ENCODE measurements around the gene ADGB.
"Not testable (repeated sequence)": the region's sequence is repeated elsewhere in the genome, so short reads cannot be mapped to it uniquely, and the experiment has no call there.

Gene ADGB

DNA sequence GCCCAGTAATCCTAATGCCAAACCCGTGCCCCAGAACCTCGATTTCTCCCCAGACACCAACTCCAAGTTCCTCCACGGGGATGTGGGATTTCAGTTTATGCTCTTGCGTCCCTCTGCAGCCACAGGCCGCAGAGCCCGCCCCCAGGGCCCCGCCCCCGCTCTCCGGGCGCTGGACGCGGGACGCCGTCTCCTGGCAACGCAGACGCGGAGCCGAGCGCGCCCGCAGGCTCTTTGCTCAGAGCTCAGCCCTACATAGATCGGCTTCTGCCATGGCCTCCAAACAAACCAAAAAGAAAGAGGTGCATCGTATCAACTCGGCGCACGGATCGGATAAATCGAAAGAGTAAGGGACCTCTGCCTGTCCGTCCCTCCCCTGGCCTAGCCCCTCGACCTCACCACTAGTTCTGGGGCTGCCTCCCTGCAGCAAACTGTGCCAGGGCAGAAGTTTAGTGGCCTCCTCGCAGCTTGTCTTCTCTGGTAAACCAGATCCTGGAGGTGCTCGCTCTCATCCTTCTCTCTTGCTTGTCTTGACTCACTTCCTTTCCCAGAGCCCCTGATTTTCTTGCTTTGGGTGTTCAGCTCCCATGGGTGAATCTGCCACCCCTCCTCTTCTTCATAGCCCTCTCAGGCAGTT is at the start of gene ADGB:
Gene ADGB, plus strand, starts transcription at position 201 of the 634 bp plus-strand sequence. Its CDS starts 69 bp downstream, at position 270.
- no peak for DNase-seq (ENCODE audit: low read depth in 1 of 2, low spot score in 1 of 2)

DNA sequence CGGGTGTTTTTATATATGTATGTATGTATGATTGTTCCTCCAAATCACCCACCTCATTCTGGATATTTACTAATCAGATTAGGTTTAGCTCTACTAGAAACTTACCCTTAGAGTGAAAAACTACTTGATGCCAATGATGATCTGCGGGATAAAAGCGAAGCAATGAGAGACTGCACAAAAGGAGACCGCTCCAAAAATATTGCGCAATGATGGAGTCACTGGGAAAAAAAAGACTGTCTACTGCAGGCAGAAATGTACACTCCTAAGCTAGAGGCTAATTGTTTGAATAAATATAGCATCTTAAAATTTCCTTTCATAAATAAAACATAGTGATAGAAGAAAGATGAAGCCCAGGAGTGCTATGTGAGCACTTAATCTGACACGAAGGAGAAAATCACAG is 47.9 kb upstream of the ADGB start:
- no peak for DNase-seq (ENCODE audit: low read depth in 1 of 2, low spot score in 1 of 2)

DNA sequence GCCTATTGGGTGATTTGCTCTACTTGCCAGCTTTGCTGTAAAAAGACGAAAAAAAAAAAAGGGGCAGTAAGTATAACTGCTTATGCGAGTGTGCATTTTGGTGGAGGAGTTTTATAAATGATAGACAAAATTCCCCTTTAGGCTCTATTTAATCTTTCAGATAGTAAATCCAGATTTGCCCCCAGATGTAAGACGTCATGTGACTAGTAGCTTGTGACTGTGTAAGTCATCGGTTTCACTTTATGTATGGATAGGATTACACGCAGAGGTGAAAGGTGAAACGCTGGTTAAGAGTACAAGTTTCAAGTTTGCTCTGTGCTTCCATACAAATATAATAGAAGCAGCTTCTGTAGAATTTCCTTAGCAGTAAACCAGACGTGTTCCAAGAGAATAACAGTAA is 47.2 kb upstream of the ADGB start:
- no peak for DNase-seq (ENCODE audit: low read depth in 1 of 2, low spot score in 1 of 2)

DNA sequence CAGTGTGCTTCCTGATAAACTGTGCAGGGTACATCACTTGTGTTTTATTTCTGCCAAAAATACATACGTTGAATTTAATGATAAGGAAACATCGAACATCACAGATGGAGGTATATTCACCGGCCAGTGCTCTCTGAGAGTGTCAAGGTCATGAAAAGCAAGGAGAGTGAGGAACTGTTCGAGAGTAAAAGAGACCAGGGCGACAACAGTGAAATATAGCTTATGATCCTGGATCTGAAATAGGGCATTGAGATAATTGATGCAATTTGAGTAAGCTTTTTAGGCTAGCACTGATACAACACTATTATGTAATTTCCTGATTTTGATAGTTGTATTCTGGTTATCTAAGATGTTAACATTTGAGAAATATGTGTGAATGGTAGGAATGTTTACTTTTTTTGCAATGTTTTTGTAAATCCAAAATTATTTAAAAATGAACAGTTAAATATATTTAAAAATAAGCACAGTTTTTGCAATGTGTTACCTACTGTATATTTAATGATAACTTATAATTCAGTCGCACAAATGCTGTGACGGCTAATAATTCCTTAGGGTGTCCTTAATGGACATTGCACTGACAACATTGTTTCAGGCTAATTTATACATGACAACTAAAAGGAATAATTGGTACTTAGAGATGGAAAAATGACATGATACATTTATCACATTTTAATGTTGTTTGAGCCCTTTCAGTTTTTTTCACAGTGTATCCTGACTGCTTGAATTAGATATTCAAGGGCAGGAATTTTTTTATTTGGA is 45.2 kb upstream of the ADGB start:
- no peak for DNase-seq (ENCODE audit: low read depth in 1 of 2, low spot score in 1 of 2)

DNA sequence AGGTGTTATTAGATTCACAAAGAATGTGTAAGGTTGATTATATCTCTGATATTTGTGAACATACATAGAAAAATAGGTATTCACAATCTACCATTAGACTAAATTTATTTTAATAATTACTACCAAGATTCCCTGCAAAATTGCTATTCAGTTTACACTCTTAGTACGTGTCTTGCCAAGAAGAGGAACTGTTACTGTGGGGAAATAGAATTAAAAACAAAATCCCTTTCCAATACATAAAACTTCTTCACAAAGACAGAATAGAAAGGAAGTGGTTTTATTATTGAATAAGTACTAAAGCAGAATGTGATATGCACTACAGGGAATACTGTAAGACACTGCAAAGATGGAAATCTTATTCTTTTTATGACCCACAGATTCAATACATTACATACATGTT is 38.2 kb upstream of the ADGB start:
- no peak for DNase-seq (ENCODE audit: low read depth in 1 of 2, low spot score in 1 of 2)

DNA sequence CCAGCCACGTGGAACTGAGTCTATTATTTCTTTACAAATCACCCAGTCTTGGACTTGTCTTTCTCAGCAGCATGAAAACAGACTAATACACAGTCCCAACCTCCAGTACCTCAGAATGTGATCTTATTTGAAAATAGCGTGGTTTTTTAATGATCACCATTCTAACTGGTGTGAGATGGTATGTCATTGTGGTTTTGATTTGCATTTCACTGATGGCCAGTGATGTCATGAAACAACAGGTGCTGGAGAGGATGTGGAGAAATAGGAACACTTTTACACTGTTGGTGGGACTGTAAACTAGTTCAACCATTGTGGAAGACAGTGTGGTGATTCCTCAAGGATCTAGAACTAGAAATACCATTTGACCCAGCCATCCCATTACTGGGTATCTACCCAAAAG is 32.1 kb upstream of the ADGB start:
- DNase-seq (ENCODE audit: low read depth in 1 of 2, low spot score in 1 of 2) = not testable (repeated sequence)

DNA sequence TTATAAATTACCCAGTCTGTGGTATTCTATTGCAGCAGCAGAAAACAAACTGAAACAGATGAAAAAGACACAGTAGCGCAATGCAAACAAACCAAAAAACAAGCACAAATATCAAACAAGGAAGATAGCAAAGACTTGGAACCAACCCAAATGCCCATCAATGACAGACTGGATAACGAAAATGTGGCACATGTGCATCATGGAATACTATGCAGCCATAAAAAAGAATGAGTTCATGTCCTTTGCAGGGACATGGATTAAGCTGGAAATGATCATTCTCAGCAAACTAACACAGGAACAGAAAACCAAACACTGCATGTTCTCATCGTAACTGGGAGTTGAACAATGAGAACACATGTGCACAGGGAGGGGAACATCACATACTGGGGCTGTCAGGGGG is 30.2 kb upstream of the ADGB start:
- not testable (repeated sequence) for DNase-seq (ENCODE audit: low read depth in 1 of 2, low spot score in 1 of 2)

DNA sequence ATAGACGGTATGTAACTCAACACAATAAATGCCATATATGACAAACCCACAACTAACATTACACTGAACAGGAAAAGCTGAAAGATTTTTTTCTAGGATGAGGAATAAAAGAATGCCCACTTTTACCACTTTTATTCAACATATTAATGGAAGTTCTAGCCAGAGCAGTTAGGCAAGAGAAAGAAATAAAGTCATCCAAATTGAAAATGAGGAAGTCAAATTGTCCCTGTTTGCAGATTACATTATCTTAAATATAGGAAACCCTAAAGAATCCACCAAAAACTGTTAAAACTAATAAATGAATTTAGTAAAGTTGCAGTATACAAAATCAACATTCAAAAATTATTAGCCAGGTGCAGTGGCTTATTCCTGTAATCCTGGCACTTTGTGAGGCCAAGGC is 24.6 kb upstream of the ADGB start:
- no peak for DNase-seq (ENCODE audit: low read depth in 1 of 2, low spot score in 1 of 2)

DNA sequence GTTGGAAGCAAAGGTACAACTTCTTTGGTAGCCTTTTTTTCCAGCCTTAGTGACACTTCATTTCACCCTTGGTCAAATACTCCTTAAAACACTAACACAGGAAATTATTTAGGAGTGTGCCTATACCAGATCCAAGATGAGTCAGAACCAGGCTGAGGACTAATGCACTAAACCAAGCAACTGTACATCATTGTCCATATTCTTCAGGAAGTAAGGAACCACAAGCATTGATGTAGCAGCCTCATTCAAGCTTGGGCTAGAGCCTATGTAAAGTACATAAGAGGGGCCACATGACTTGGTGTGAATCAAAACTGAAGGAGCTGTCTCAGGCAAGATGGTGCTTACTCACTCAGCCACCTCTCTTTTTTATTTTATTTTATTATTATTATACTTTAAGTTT is 20.7 kb upstream of the ADGB start:
- DNase-seq (ENCODE audit: low read depth in 1 of 2, low spot score in 1 of 2) = no peak

DNA sequence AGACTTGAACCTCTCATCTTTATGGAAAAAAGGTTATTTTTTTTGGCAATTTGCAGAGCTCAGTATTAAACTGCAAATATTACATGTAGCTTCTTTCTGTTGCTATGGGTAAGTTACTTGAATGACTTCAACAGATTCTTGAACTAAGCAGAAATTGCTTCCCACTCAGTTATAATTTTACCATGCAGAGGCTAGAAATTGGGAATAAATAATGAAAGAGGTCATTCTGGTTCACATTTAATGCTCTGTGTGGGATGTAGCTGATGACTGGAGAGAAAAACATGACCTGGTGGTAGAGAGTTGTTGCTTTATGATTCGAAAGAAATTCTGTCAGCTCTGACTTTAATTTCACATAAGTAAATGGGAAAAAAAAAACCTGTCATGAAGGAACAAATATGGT is 16.8 kb upstream of the ADGB start:
- no peak for DNase-seq (ENCODE audit: low read depth in 1 of 2, low spot score in 1 of 2)

DNA sequence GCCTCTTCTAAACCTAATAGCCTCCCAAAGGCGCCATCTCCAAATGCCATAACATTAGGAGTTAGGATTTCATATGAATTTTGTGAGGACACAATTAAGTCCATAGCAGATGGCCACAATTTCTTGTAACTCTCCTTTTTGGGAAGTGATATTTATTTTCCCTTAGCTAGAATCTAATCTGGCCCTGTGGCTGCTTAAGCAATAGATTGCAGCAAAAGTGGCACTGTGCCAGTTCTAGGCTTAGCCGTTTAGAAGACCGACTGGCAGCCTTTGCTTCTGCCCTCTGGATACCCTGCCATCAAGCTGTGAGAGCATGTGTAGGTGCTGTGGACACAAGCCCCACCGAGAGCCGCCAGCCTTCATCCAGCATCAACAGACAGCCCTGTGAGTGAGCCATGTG is 15.9 kb upstream of the ADGB start:
- no peak for DNase-seq (ENCODE audit: low read depth in 1 of 2, low spot score in 1 of 2)

DNA sequence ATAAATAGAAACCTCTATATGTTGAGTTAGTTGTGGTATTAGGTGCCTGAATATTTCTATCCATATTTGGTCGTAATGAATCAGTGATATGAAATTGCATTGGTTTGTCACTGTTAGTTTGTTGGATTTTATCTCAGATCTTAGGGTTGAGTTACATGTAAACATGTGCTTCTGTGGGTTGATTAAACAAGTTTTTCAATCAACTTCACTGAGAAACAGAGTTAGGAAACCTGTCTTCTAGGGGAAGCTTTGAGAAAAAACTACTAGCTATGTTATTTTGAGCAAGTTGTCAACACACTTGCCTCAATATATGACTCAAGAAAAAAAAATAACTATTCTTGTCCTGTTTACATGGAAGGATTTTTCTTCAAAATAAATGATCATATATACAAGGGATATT is 14.8 kb upstream of the ADGB start:
- DNase-seq (ENCODE audit: low read depth in 1 of 2, low spot score in 1 of 2) = no peak

DNA sequence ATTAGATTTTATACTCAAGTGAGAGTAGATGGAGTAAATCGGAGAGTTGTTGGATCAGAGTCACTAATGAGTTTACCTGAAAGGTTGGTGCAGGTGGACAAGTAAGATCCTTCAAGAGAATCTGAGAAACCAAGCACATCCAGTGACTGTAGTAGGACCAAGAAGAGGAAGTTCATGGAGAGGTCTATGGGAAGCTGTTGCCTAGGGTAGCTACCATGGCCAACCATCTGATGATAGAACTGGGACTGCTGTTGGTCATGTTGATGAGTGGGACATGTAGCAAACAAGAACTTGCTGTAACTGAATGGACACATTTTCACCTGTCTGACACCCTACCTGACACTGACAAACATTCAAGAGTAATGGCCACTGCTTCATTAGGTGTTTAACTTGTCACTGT is 11.3 kb upstream of the ADGB start:
- DNase-seq (ENCODE audit: low read depth in 1 of 2, low spot score in 1 of 2) = no peak

DNA sequence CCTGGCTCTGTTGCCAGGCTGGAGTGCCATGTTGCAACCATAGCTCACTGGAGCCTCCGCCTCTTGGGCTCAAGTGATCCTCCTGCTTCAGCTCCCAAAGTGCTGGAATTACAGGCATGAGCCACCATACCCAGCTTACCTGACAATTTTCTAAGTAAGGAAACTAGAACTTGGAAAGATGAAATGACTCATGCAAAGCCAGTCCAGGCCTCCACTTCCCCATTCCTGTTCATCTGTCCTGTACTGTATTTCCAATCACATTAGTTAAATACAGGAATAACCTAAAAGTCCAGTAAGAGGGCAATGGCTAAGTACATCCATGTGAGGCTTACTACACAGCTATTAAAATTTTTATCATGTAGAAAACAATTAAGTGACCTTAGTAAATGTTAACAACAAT is 8.3 kb upstream of the ADGB start:
- no peak for DNase-seq (ENCODE audit: low read depth in 1 of 2, low spot score in 1 of 2)

DNA sequence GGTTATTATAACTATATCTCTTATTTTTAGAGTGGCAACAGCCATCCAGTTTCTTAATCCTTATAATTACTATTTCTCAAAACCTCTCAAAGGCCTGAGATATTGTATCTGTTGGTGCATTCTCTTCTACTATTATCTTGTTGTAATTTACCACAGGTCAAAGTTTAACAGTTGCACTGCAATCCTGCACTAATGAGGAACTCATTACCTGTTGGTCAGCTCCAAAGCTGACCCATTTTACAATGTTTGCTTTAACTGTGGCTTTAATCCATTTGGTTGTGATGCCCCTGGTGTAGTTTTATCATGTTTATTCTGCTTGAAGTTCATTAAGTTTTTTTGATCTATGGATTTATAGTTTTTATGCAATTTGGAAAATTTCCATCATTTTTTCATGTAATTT is 6.3 kb upstream of the ADGB start:
- DNase-seq (ENCODE audit: low read depth in 1 of 2, low spot score in 1 of 2) = no peak

DNA sequence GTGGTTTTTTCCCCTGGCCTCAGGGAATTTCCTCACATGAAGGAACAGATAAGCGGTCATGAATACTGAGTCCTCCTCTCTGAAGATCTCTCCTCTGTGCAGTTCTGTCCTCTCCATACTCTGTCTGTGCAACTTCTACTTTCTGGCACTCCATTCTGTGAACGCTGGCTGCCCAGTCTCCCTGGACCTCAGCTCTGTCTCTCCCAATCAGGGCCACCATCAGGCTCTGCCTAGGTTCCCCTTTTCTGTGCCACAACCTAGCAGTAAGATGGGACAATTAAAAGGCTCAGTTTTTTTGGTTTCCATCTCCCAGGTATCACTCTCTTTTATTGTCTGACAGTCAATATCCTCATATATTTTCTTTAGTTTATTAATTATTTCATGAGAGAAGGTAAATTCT is 4.8 kb upstream of the ADGB start:
- DNase-seq (ENCODE audit: low read depth in 1 of 2, low spot score in 1 of 2) = no peak

DNA sequence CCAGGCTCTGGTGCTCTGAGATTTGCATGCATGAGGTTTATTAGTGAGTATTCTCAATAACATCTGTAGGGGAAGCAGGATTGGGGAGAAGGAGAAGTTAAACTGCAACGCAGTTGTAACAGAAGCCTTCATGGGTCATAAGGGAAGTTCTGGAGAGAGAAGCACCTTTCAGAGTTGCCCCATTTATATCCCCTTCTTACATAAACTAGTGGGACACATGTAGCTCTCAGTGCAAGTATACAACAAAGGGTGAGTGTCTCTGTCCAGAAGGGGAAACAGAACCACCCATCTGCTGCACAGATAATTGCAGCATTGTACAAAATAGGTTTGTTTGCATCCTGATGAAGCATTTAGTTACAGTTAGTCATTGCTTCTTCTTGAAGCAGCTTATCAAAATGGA is 4.3 kb upstream of the ADGB start:
- DNase-seq (ENCODE audit: low read depth in 1 of 2, low spot score in 1 of 2) = no peak

DNA sequence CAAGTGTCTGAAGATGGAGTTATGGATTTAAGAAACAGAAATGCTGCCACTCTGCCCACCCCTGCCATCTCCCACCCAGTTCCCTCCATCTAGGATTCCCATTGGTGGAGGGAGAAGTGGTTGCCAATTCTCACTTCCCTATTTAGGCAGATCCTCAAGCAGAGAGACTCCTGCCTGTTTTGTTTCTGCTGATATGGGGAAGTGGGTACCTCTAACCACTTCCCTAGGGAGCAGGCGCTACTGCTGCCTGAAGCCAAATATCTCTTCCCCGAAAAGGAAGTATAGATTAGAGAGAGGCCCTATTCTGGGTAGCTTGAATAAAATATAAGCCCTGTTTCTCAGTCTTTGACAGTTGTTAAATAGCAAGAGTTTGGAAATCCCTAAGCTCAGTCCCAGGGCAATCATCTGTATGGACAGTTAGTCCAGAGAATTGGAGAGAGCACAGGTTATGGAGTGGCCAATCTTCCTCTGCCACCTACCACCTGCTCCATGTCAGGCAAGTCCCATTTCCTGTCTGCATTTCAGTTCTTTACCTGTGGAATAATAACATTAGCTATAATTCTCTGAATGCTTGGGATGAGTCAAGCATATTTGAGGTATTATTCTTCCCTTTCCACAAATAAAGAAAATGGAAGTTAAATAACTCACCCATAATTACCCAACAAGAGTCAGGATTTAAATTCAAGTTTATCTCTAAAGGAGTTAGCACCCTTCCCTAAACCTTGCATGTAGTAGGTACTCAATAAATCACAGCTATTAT is 2.6 kb upstream of the ADGB start:
- no peak for DNase-seq (ENCODE audit: low read depth in 1 of 2, low spot score in 1 of 2)

DNA sequence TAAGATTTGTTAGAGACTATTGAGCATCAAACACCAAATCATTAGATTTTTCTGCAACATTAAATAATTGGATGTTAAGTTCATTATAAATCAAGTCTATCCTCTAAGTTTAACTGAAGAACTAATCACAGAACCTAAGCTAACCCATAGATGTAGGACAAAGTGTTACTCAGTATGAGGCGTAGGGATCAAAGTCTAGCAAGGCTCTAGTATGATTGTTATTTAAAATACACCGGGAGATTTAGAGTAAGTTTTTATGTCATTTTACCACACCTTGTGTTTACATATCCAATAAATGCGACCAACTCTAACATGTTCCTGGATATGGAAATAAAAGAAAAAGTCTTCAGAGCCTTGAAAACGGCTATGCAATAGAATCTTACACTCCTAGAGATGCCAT is 2.6 kb downstream of the ADGB start:
- DNase-seq (ENCODE audit: low read depth in 1 of 2, low spot score in 1 of 2) = no peak

DNA sequence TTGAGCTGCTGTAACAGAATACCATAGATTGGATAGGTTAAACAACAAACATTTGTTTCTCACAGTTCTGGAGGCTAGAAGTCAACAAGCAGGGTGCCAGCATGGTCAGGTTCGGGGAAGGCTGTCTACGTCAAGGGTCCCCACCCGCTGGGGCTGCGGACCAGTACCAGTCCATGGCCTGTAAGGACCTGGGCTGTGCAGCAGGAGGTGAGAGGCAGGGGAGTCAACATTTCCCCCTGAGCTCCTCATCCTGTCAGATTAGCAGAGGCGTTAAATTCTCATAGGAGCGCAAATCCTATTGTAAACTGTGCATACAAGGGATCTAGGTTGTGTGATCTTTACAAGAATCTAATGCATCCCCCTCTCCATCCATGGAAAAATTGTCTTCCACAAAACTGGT is 3.8 kb downstream of the ADGB start:
- DNase-seq (ENCODE audit: low read depth in 1 of 2, low spot score in 1 of 2) = no peak

DNA sequence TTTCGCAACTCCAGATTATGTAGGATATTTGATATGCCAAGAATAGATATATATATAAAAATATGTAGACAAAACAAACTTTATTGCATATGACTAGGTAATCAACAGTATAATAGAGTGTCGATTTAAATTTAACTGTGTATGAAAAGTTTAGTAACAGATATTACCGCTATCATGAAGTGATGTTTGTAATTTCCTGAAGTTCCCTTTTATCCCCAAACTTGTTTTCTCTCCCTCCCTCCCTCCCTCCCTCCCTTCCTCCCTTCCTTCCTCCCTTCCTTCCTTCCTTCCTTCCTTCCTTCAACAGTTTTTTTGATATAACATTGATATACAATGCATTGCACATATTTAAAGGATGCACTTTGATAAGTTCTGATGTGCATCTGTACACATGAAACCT is 15.2 kb downstream of the ADGB start:
- no peak for DNase-seq (ENCODE audit: low read depth in 1 of 2, low spot score in 1 of 2)

DNA sequence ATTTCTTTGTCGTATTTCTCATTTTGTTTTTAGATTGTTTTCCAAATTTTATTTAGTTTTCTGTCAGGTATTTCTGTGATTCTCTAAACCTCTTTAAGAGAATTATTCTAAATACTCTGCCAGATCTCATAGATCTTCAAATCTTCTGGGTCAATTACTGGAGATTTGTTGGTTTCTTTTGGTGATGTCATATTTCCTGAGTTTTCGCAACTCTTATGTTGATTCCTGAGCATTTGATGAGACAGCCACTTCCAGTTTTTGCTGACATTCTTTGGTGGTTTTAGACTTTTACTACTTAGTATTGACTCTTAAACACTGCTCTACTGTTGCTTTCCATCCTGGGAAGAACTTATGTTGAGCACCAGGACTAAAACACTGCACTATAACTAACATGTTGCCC is 21.9 kb downstream of the ADGB start:
- no peak for DNase-seq (ENCODE audit: low read depth in 1 of 2, low spot score in 1 of 2)

Data from activated CD4-positive, alpha-beta T cell treated with anti-CD3 and anti-CD28 coated beads, Interleukin-2, amount 50 U/mL, for 24 hours (primary cell).